Measurements from ENCODE around the gene RFX5.

DNA sequence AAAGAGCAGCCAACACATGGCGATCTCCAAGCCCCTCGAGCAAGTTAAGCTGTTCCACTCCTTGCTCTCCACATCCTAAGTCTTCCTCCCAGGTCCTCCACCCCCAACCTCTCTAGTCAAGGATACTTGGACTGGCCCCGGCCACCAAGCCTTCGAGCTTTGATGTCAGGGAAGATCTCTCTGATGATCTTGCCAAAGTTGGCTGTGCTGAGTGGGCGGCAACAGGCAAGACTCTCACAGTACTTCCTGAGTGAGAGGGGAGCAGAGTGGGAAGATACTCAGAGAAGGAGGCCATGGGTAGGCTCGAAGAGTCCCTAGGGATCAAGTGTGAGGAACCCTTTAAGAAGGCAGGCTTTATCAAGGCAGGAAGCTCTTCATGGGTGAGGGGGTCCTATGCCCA, 2.8 kb downstream of the RFX5 start:
- TF ChIP-seq CTCF (IDR thresholded peaks at IDR 0.05; ENCODE audit: extremely low read depth in 1 of 2, insufficient read depth in 1 of 2, low read depth in 1 of 2, low read length in 2 of 2), result no peak
- TF ChIP-seq POLR2A (IDR thresholded peaks at IDR 0.05; ENCODE audit: low read depth, low read length), result no peak
- no peak for TF ChIP-seq POLR2AphosphoS5 (IDR thresholded peaks at IDR 0.05; ENCODE audit: insufficient read depth, low read depth, low read length)
- TF ChIP-seq EZH2 (IDR thresholded peaks at IDR 0.05; ENCODE audit: borderline replicate concordance, low read depth, low read length, severe bottlenecking), result no peak
- no peak for TF ChIP-seq JUN (IDR thresholded peaks at IDR 0.05; ENCODE audit: borderline replicate concordance, insufficient read depth, insufficient read length, low read depth)
- no peak for TF ChIP-seq FOS (IDR thresholded peaks at IDR 0.05; ENCODE audit: borderline replicate concordance, insufficient read depth, low read length)

Measured in endothelial cell of umbilical vein (primary cell).